ENCODE measurements around the gene PTPRZ1. TPM values are rescaled to one million over a fixed set of nuclear protein-coding genes. Genes with fewer than 3 reads are reported as not detected.

Gene PTPRZ1
- total RNA-seq, 2 donors from 2014 or later: 2.6 to 3.0 TPM

GRCh38 chr7:121879544-121879943 is 6.6 kb downstream of the PTPRZ1 start:
- TF ChIP-seq CTCF (IDR thresholded peaks at IDR 0.05): no peak
- no peak for DNase-seq (ENCODE audit: low spot score)
- Histone ChIP-seq H3K36me3 (no peaks in the 10 kb centered on the region), H3K4me3 (no peak overlapping the region), H3K27ac (no peak overlapping the region), H3K4me1 (no peaks in the 10 kb centered on the region), H3K9me3 (no peaks in the 10 kb centered on the region), H3K27me3 (no peaks in the 10 kb centered on the region)

GRCh38 chr7:121882731-121883130 is 9.8 kb downstream of the PTPRZ1 start:
- no peaks in the 10 kb centered on the region for H3K9me3 ChIP-seq
- no peaks in the 10 kb centered on the region for H3K36me3 ChIP-seq
- no peak overlapping the region for H3K4me3 ChIP-seq
- no peak overlapping the region for H3K27ac ChIP-seq
- DNase-seq (ENCODE audit: low spot score): no peak
- no peaks in the 10 kb centered on the region for H3K4me1 ChIP-seq
- no peaks in the 10 kb centered on the region for H3K27me3 ChIP-seq
- no peak for TF ChIP-seq CTCF (IDR thresholded peaks at IDR 0.05)

- H3K36me3 ChIP-seq: no peaks in the 10 kb centered on the region
- no peaks in the 10 kb centered on the region for H3K4me1 ChIP-seq
- no peak overlapping the region for H3K4me3 ChIP-seq
- H3K9me3 ChIP-seq: no peaks in the 10 kb centered on the region
- H3K27ac ChIP-seq: no peak overlapping the region
- no peak for TF ChIP-seq CTCF (IDR thresholded peaks at IDR 0.05)
- DNase-seq (ENCODE audit: low spot score): no peak
- no peaks in the 10 kb centered on the region for H3K27me3 ChIP-seq
Measured at GRCh38 chr7:121885166-121885920, 12.4 kb downstream of the PTPRZ1 start.

GRCh38 chr7:121887634-121888033 is 14.7 kb downstream of the PTPRZ1 start:
- DNase-seq (ENCODE audit: low spot score): no peak
- H3K4me3 ChIP-seq: no peak overlapping the region
- no peaks in the 10 kb centered on the region for H3K36me3 ChIP-seq
- H3K9me3 ChIP-seq: no peaks in the 10 kb centered on the region
- H3K4me1 ChIP-seq: no peaks in the 10 kb centered on the region
- no peak for TF ChIP-seq CTCF (IDR thresholded peaks at IDR 0.05)
- no peaks in the 10 kb centered on the region for H3K27me3 ChIP-seq
- H3K27ac ChIP-seq: no peak overlapping the region

GRCh38 chr7:121890833-121891232 is 17.9 kb downstream of the PTPRZ1 start:
- no peak overlapping the region for H3K4me3 ChIP-seq
- no peak overlapping the region for H3K27ac ChIP-seq
- H3K9me3 ChIP-seq: no peaks in the 10 kb centered on the region
- no peaks in the 10 kb centered on the region for H3K4me1 ChIP-seq
- H3K36me3 ChIP-seq: no peaks in the 10 kb centered on the region
- H3K27me3 ChIP-seq: no peaks in the 10 kb centered on the region
- TF ChIP-seq CTCF (IDR thresholded peaks at IDR 0.05): no peak
- DNase-seq (ENCODE audit: low spot score): no peak

GRCh38 chr7:121891731-121892130 is 18.8 kb downstream of the PTPRZ1 start:
- no peak overlapping the region for H3K27ac ChIP-seq
- H3K4me3 ChIP-seq: no peak overlapping the region
- no peaks in the 10 kb centered on the region for H3K27me3 ChIP-seq
- TF ChIP-seq CTCF (IDR thresholded peaks at IDR 0.05): no peak
- DNase-seq (ENCODE audit: low spot score): no peak
- no peaks in the 10 kb centered on the region for H3K9me3 ChIP-seq
- no peaks in the 10 kb centered on the region for H3K4me1 ChIP-seq
- no peaks in the 10 kb centered on the region for H3K36me3 ChIP-seq

Measured in right atrium auricular region (tissue), 2 donors.